SH-SY5Y (cell line): ENCODE measurements around the gene PML.

ENCODE experiments used
- GATA2 ChIP-seq: IDR thresholded peaks from 2 replicates; pipeline ENCODE4 v1.6.1; 2011; ENCODE audit warnings: mild to moderate bottlenecking, low read depth, low read length
- GATA3 ChIP-seq: IDR thresholded peaks from 2 replicates; pipeline ENCODE4 v1.6.1; 2011; ENCODE audit warnings: low read depth, mild to moderate bottlenecking, low read length, moderate library complexity

GRCh38 chr15:74006774-74007639 is 12.5 kb downstream of the PML start:
- no peak for TF ChIP-seq GATA2
- no peak for TF ChIP-seq GATA3
